RWPE2 (cell line): ENCODE data around the gene MN1.

Experiments used
- ATAC-seq: fragments of 200-7000 bp; cut with Tn5 transposase; 3 replicates; pipeline ENCODE4 v1.9.1; 2021; ENCODE audit warnings: low read depth
- DNase-seq: peaks from one replicate; pipeline ENCODE4 v3.0.0-alpha.2; 2020; ENCODE audit warnings: low spot score
- H3K27ac ChIP-seq: fragments of 450-650 bp; 2 replicates; pipeline ENCODE4 v1.5.1; 2017; ENCODE audit warnings: mild to moderate bottlenecking; ENCODE audit not compliant: poor library complexity, severe bottlenecking
- H3K27me3 ChIP-seq: fragments of 250-450 bp; sonication (Bioruptor Pico); 2 replicates; pipeline ENCODE4 v1.5.1; 2021; ENCODE audit warnings: mild to moderate bottlenecking, moderate library complexity; ENCODE audit not compliant: insufficient read depth, poor library complexity, severe bottlenecking
- H3K36me3 ChIP-seq: fragments of 250-450 bp; sonication (Bioruptor Pico); 2 replicates; pipeline ENCODE4 v1.5.1; 2020; ENCODE audit warnings: low read depth, mild to moderate bottlenecking, moderate library complexity
- H3K4me1 ChIP-seq: fragments of 250-450 bp; sonication (Bioruptor Pico); 2 replicates; pipeline ENCODE4 v1.5.1; 2021; ENCODE audit warnings: mild to moderate bottlenecking, moderate library complexity; ENCODE audit not compliant: insufficient read depth, poor library complexity, severe bottlenecking
- H3K4me3 ChIP-seq: fragments of 250-450 bp; sonication (Bioruptor Pico); 2 replicates; pipeline ENCODE4 v1.5.1; 2021; ENCODE audit warnings: mild to moderate bottlenecking, moderate library complexity; ENCODE audit not compliant: severe bottlenecking
- H3K9me3 ChIP-seq: fragments of 250-450 bp; sonication (Bioruptor Pico); 2 replicates; pipeline ENCODE4 v1.5.1; 2021; ENCODE audit warnings: mild to moderate bottlenecking, moderate library complexity; ENCODE audit not compliant: severe bottlenecking
- CTCF ChIP-seq: fragments of 450-650 bp; IDR thresholded peaks from one replicate; pipeline ENCODE4 v1.5.1; 2017; ENCODE audit warnings: mild to moderate bottlenecking, moderate library complexity; ENCODE audit not compliant: poor library complexity, severe bottlenecking

MN1 gene

GRCh38 chr22:27804470-27805297 is 3.1 kb upstream of the MN1 start:
- no peak for ATAC-seq
- TF ChIP-seq CTCF, result peak; percentile 55
- H3K27ac ChIP-seq, result no peak overlapping the region
- H3K9me3 ChIP-seq, result no peaks in the 10 kb centered on the region
- H3K27me3 ChIP-seq, result no peaks in the 10 kb centered on the region
- no peak overlapping the region for H3K4me3 ChIP-seq
- no peaks in the 10 kb centered on the region for H3K4me1 ChIP-seq
- no peak for DNase-seq
- no peaks in the 10 kb centered on the region for H3K36me3 ChIP-seq

GRCh38 chr22:27803841-27804415 is 2.4 kb upstream of the MN1 start:
- Histone ChIP-seq H3K27me3 (no peaks in the 10 kb centered on the region), H3K4me3 (no peak overlapping the region)
- TF ChIP-seq CTCF, result no peak

GRCh38 chr22:27802346-27803073 is 954 bp upstream of the MN1 start:
- Histone ChIP-seq H3K4me1 (no peaks in the 10 kb centered on the region), H3K27me3 (no peaks in the 10 kb centered on the region), H3K9me3 (no peaks in the 10 kb centered on the region), H3K36me3 (no peaks in the 10 kb centered on the region), H3K27ac (peak overlapping the region; percentile 66), H3K4me3 (peak overlapping the region; percentile 85)
- ATAC-seq, result no peak
- no peak for TF ChIP-seq CTCF
- DNase-seq, result no peak

More at GRCh38 chr22:27803841-27804415, 2.4 kb upstream of the MN1 start:
- DNase-seq (no peak), ATAC-seq (no peak)
- Histone ChIP-seq H3K36me3 (no peaks in the 10 kb centered on the region), H3K27ac (no peak overlapping the region), H3K9me3 (no peaks in the 10 kb centered on the region), H3K4me1 (no peaks in the 10 kb centered on the region)

GRCh38 chr22:27801202-27801615 is 347 bp downstream of the MN1 start:
- no peak for TF ChIP-seq CTCF
- ATAC-seq (peak; percentile 46), DNase-seq (no peak)
- H3K4me3 ChIP-seq, result peak overlapping the region; percentile 85
- H3K27me3 ChIP-seq, result no peaks in the 10 kb centered on the region
- H3K4me1 ChIP-seq, result no peaks in the 10 kb centered on the region
- peaks cover 5% of the 10 kb centered on the region; the same call in 1 of the 2 replicates for H3K36me3 ChIP-seq
- no peaks in the 10 kb centered on the region for H3K9me3 ChIP-seq
- peak overlapping the region; percentile 66 for H3K27ac ChIP-seq
